Brain pericyte (primary cell): ENCODE results near the gene CDC14A.
A peak's percentile ranks its signal among the peaks of the same experiment; 100 is the strongest.
"Not testable (repeated sequence)": the region's sequence is repeated elsewhere in the genome, so short reads cannot be mapped to it uniquely, and the experiment has no call there.

Source experiments
- DNase-seq: peaks from one replicate; pipeline ENCODE4 v3.0.0-alpha.2; 2012; ENCODE audit warnings: low read depth, low spot score

The CDC14A gene, protein sequence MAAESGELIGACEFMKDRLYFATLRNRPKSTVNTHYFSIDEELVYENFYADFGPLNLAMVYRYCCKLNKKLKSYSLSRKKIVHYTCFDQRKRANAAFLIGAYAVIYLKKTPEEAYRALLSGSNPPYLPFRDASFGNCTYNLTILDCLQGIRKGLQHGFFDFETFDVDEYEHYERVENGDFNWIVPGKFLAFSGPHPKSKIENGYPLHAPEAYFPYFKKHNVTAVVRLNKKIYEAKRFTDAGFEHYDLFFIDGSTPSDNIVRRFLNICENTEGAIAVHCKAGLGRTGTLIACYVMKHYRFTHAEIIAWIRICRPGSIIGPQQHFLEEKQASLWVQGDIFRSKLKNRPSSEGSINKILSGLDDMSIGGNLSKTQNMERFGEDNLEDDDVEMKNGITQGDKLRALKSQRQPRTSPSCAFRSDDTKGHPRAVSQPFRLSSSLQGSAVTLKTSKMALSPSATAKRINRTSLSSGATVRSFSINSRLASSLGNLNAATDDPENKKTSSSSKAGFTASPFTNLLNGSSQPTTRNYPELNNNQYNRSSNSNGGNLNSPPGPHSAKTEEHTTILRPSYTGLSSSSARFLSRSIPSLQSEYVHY

DNA sequence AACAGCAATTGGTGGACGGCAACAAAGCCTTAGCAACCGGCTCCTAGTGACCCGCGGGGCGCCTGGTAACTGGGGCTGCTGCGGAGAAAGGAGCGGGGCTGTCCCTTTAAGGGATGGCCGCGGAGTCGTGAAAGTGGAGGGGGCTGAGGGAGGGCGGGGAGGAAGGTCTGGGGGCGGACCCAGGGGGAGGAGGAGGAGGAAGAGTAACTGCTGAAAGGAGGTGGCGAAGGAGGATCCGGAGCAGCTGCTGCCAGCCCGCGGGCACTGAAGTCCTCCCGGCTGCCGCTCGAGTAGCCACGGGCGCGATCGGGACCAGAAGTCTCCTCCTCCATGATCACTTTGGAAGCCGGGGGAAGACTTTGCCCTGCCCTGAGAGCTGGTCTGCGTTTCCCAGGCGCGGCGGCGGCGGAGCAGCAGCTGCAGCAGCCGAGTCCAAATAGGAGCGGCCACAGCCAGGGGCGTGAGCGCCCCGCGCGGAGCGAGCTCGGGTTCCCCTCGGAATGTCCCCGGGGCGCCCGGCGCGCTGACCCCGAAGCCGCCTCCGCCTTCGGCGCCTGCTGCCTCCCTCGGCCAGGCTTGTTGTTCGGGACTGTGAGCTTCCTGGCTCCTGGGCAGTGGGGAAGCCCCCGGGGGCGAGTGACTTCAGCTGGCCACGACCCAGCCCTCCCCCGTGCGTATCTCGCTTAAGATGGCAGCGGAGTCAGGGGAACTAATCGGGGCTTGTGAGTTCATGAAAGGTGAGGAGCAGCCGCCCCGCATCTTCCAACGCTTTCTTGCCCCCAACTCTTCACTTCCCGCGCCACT, at the start of gene CDC14A:
Gene CDC14A (plus strand): TSS at position 240 of the 804 bp plus-strand sequence. CDS start 449 bp downstream, at position 689.
- peak; percentile 91 for DNase-seq

DNA sequence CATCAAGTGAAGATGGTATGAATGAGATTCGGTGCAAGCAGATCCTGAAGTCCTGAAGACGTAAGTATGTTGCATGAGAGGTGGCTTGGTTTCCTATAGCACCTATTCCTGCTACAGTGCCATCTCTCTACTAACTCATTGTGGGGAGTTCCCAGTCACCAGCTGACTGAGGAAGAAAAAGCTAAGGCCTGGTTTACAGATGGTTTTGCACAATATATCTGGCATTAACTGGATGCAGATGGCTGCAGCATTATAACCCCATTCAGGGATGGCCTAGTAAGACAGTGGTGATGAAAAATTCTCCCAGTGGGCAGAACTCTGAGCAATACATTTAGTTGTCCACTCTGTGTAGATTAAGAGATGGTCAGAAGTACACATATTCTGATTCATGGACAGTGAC, 49.6 kb upstream of the CDC14A start:
- DNase-seq: no peak

DNA sequence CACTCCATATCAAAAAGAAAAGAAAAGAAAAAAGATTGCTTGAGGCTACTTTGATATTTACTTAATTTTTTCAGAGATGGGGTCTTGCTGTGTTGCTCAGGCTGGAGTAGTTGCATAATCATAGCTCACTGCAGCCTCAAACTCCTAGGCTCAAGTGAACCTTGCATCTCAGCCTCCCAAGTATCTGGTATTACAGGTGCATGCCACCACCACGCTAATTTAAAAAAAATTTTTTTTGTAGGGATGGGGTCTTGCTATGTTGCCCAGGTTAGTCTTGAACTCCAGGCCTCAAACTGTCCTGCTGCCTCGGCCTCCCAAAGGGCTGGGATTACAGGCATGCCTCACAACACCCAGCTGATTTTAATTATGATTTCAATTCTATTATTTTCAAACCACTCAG, 48.1 kb upstream of the CDC14A start:
- DNase-seq: no peak

DNA sequence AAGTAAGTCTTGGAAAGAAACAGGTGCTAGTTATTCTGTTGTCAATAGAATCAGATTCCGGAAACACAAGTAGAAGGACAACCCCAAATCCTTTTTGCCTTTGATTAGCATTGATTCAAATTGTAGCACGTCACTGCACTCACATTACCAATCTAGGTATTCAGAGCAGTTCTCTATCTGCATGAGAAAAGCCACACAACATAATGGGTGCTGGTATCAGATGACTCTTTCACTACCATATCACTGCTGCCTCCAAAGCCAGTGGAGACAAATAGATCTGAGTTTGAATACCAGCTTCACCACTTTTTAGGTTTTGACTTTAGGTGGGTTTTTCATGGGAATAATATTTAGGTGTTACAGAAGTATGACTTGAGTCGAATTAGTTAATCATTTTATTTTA, 47.4 kb upstream of the CDC14A start:
- no peak for DNase-seq

DNA sequence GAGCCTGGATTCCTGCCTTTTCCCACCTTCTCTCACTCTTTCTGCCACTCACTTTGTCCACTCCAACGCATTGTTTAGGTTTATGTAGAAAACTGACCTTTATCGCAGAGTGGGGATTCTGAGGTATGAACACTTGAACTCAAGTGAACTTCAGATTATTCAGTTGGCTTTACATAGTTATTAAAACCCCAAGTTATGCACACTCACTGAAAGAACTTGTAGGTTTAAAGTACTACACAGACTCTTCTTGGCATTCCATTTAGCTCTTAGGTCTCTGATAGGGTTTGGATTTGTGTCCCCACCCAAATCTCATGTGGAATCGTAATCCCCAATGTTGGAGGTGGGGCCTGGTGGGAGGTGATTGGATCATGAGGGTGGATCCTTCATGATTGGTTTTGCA, 46.4 kb upstream of the CDC14A start:
- DNase-seq: no peak

DNA sequence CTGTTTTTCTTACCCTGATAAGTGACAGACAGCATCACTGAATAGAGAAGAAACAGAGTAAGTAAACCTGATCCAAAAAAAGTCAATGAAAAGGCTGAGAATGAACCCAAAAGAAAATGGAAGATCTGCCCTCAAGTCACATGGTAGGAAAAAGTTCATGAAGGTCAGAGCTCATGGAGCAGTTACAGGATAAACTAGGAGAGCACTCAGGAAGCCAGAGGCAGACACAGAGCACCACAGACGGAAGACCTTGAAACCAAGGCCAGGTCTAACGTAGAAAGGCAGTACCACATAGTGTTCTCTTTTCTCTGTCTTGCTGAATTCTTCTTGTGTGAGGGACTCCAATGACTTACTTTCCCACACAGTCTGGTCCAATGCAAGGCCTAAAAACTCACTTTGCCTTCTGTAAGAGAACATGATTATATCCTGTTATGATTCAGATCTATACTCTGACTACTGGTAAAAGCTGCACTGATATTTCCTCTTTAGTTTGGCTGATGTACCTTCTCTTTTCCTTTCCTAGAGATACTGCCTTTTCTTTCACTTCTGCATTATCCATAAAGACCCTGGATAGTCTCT, 45.5 kb upstream of the CDC14A start:
- no peak for DNase-seq

DNA sequence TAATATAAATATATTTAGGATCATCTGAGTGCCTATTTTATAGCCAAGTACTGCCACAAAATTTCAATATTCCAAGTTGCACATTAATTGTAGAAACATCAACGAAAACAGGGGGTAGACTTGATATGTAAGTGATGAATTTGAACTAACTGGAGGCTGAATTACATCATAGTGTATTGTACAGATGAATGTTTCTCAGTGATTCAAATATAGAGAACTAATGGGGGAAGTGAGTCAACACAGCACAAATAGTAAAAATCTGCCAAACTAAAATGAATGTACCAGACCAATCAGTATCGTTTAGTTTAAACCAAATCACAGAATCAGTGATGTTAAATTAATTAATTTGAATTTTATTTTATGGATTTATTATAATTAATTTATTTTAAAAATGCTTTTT, 43.5 kb upstream of the CDC14A start:
- DNase-seq: no peak

DNA sequence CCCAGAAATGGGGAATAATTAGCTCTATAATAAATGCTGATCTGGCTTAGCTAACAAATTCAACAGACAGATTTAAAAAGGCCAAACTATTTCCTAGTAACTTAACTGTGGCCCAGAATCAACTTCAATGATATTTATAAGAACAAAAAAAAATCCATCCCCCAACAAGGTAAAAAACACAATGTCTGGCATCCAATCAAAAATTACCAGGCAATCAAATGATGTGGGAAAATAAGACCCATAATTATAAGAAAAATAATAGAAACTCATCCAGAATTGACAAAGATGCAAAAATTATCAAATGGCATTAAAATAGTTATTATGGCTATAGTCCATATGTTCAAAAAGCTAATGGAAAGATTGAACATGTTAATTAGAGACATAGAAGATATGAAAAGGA, 42.4 kb upstream of the CDC14A start:
- no peak for DNase-seq

DNA sequence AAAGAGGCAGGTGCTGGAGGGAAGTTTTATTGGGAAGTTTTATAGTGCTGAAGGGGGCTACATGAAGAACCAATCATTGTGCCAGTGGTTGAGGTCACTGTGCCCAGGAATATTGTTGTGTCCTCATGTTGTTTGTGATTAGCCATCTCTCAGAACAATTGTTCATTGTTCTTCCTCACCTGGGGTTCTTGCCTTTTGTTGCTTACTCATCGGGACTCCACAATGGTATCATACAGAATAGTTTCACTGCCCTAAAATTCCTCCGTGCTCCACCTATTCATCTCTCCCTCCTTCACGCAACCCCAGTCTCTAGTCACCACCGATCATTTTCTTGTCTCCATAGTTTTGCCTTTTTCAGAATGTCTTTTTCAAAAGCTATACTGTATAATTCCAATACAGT, 38.9 kb upstream of the CDC14A start:
- DNase-seq: no peak

DNA sequence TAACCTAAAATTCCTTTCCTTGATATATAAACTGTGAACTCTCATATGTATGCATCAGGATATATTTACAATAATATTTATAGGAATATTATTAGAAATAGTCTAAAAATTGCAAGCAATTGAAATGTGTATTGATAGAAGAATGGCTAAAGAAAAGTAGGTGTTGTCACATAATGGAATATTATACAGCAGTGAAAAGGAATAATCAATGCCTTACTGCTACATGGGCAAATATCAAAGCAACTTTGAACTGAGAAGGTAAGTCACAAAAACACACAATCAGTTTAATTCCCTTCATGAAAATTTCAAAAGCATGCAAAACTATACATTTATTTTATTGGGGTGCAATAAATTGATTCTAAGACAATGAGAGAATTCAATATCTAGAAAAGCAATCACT, 35.7 kb upstream of the CDC14A start:
- DNase-seq: no peak

DNA sequence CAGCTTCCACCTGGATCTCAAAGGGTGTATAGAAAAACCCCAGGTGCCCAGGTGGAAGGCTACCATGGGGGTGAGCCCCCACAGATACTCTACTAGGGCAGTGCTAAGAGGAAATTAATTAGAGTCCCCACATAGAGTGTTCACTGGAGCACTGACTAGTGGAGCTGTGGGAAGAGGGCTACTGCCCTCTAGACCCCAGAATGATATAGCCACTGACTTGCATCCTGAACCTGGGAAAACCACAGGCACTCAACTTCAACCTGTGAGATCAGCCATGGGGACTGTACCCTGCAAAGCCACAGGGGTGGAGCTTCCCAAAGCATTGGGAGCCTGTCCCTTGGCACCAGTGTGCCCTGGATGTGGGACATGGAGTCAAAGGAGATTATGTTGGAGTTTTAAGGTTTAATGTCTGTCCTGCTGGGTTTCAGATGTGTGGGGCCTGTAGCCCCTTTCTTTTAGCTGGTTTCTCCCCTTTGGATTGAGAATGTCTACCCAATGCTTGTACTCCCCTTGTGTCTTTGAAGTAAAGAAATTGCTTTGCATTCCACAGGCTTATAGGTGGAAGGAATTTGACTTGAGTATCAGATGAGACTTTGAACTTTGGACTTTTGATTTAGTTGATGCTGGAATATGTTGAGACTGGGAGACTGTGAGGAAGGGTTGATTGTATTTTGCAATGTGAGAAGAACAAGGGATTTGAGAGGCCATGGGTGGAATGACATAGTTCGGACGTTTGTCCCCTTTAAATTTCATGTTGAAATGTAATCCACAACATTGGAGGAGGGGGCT, 31.8 kb upstream of the CDC14A start:
- DNase-seq: no peak

DNA sequence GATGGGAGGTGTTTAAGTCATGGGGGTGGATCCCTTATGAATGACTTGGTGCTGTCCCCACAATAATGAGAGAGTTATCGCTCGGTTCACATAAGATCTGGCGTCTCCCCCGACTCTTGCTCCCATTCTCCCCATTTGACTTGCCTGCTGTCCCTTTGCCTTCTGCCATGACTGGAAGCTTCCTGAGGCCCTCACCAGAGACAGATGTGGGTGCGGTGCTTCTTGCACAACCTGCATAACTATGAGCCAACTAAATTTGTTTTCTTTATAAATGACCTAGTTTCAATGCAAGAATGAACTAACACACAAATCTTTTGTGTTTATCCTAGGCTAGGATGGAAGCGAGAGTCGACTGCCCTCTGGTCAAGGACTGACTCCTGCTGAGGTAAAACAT, 31.2 kb upstream of the CDC14A start:
- no peak for DNase-seq

DNA sequence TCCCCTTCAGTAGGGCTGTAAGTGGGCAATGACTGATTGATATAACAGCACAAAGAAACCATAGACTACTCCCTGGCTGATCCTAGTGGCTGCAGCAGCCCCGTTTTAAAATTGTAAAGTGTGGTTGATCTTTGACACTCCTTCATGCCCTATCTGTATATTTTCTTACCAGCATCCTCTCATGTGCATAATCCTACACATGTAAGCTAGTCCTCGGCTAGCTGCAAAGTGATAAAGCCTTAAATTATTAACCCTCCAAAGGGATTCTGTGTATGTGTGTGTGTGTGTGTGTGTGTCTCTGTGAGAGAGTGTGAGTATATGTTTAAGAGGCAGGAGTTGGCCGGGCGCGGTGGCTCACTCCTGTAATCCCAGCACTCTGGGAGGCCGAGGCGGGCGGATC, 30.8 kb upstream of the CDC14A start:
- DNase-seq: no peak

DNA sequence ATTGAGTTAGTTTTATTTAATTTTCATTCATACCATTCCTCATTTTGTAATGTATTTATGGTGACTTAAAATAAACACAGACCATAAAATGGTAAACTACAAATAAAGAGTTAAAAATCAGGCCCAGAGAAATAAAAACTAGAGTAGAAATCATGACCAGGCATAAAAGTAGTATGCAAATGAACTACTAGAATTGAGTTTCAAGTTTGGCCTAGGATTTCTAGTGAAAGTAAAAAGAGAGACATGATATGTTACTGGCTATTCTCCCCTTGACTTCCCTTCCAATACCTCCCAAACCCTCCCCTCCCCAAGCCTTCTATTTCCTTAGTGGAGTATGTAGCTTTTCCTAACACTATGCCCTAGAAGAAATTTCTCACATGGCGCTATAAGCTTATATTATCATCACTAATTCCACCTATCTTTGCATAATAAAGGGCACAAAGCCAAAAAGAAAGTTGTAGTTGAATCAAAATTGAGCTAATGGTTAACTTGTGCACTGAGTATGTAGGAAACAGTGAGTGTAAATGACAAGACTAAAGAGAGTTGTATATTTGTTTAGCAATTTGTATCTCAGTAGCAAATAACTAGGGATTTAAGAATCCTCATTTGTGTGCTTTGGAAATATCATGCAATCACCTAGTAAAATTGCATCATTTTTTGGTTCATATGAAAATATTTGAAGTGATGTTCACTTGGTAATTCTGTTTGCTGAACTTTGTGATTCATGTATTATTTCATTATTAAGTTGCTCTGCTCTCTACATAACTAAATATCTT, 29.7 kb upstream of the CDC14A start:
- no peak for DNase-seq

DNA sequence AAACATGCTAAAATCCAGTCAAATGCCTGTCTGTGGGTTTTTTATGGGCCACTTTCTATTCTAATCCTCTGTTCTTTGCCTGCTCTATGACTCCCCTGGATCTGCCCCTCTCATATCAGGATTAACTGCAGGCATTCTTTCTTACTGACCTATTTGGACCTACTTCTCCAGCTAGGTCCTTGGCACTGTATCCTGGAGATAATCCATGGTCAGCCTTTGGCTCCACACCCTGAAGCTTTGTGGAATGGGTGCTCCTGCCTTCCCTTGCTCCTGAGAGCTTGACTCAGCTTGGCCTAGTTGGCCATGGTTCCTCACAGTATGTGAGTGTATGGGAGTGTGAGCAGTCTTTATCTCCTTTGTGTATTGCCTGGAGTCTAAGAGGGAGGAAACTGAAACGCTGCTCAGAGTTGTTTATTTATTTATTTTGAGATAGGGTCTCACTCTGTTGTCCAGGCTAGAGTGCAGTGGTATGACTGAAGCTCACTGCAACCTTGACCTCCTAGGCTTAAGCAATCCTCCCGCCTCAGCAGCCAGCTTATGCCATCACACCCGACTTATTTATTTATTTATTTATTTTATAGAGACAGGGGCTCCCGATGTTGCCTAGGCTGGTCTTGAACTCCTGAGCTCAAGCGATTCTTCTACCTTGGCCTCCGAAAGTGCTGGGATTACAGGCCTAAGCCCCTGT, 28.7 kb upstream of the CDC14A start:
- DNase-seq: no peak

DNA sequence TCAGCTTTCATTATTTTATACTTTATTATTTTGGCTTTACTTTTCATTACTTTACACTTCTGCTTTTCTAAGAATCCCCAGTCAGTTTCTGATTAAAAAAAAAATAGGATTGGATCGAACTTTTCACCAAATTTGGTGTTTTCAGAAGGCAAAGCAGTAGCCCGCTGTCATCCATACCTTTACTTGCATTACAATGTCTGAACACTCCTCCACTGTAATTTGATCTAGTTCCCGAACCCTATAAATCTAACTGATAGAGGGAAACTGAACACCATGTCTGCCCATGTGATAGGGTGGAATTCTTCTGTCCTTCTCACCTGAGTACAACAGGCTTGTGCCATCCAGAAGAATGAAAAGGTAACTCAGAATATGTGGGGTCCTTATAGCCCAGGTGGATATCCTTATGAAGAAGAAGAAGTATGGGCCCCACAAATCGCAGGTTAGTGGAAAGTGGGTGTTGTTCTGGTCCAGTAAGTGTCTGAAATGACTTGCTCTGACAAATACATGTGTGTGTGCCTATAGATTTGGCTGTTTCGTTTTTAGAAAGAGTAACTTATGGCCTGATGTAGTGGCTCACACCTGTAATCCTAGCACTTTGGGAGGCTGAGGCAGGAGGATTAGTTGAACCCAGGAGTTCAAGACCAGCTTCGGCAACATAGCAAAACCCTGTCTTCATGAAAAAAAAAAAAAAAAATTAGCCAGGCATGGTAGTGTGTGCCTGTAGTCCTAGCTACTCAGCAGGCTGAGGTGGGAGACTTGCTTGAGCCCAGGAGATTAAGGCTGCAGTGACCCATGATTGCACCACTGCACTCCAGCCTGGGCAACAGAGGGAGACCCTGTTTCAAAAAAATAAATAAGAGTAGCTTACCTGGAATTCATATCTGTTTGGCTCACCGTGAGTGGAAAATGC, 26.6 kb upstream of the CDC14A start:
- DNase-seq: no peak

DNA sequence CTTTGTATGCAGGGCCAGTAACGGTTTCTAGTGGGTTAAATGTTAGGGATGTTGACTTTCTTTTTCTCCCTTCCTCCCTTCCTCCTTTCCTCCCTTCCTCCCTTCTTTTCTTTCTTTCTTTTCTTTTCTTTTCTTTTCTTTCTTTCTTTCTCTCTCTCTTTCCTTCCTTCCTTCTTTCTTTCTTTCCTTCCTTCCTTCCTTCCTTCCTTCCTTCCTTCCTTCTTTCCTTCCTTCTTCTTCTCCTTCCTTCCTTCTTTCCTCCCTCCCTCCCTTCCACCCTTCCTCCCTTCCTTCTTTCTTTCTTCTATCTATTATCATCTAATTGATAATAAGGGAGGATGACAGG, 26.0 kb upstream of the CDC14A start:
- DNase-seq: not testable (repeated sequence)

DNA sequence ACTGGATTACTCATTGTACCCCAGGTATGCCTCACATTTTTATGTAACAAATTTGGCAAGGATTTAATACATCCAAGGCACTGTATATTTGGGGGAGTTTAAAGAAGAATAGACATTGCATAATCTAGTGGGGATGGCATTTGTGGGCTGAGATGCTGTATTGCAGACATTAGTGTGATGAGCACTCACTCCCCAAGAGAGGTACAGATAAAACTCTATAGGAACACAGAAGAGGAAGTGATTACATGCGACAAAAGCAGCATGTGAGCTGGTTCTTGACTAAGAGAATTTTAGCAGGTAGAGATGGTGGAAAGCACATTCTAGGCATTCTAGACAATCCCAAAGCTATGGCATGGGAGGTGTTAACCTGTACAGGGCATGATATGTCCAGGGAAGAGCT, 24.2 kb upstream of the CDC14A start:
- no peak for DNase-seq

DNA sequence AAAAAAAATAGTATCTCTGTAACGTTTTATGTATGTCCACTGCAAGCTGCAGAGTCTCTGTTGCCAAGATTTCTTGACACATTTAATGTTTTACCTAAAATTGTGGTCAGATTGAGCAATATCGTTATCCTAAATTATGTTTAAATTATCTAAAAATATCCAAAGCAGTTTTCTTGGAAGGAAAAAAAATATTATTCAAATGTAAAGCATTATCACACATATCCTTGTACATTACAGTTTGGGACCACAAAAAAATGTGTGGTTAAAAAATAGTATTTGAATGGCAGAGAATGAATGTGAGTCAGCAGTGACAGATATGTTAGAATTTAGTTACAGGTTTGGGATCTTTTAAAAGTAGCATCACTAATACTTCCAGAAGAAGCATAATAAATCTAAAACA, 21.2 kb upstream of the CDC14A start:
- DNase-seq: not testable (repeated sequence)
